ENCODE measurements around the gene TMEM185B.

TMEM185B gene

DNA sequence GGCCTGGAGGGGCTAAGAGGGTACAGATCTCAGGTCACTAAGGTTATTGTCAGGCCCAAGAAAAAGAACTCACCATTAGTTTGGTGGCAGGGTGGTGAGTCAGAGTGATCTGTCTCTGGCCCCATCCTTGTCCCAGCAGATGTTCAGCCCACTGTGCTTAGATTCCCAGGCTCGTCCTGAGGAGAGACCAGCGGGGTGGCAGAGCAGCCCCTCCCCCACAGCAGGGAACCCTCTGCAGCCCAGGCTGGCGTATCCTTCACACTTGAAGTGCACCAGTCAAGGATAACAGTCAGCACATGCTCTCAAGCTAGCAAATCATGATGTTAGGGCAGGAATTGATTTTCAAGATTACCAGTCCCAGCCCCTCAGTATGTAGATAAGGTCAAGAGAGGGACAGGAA is 43.1 kb downstream of the TMEM185B start:
- Histone ChIP-seq H3K4me3 (ENCODE audit: control insufficient read depth in 1 of 7, extremely low read depth in 1 of 7, insufficient read depth in 4 of 7, low read depth in 2 of 7, low read length in 6 of 7) (no peak overlapping the region), H3K27ac (ENCODE audit: insufficient read depth in 1 of 2, low read depth in 1 of 2, low read length in 2 of 2, poor library complexity in 1 of 2, severe bottlenecking in 2 of 2) (no peak overlapping the region), H3K9me3 (ENCODE audit: control extremely low read depth in 1 of 5, control insufficient read depth in 4 of 5, insufficient read depth in 2 of 5, low read depth in 1 of 5, low read length in 4 of 5) (no peaks in the 10 kb centered on the region), H3K27me3 (replicated peaks in 2 of 5; ENCODE audit: control insufficient read depth in 4 of 5, insufficient read depth in 5 of 5, low read length in 4 of 5) (no peaks in the 10 kb centered on the region), H3K36me3 (ENCODE audit: control insufficient read depth in 4 of 4, insufficient read depth in 4 of 4, low read length in 3 of 4) (no peaks in the 10 kb centered on the region), H3K4me1 (ENCODE audit: control extremely low read depth in 1 of 4, control insufficient read depth in 4 of 4, insufficient read depth in 4 of 4, low read length in 3 of 4) (peaks cover 12 to 31% (median 24%) of the 10 kb centered on the region in 4 experiments)
- ChIA-PET POLR2A (no interaction called here), CTCF (interaction anchor here (1.0 kb wide), 1 partner anchor 427 kb away, joined by 3 read pairs; no protein-coding TSS in a partner anchor)
- WGBS (ENCODE audit: insufficient coverage) = 94% methylated on average over 2 of the region's 3 CpGs
- no peak for DNase-seq

- Histone ChIP-seq H3K27me3 (replicated peaks in 2 of 5; ENCODE audit: control insufficient read depth in 4 of 5, insufficient read depth in 5 of 5, low read length in 4 of 5) (no peaks in the 10 kb centered on the region), H3K4me1 (ENCODE audit: control extremely low read depth in 1 of 4, control insufficient read depth in 4 of 4, insufficient read depth in 4 of 4, low read length in 3 of 4) (peaks cover 12 to 33% (median 24%) of the 10 kb centered on the region in 4 experiments), H3K4me3 (ENCODE audit: control insufficient read depth in 1 of 7, extremely low read depth in 1 of 7, insufficient read depth in 4 of 7, low read depth in 2 of 7, low read length in 6 of 7) (no peak overlapping the region), H3K36me3 (ENCODE audit: control insufficient read depth in 4 of 4, insufficient read depth in 4 of 4, low read length in 3 of 4) (no peaks in the 10 kb centered on the region), H3K27ac (ENCODE audit: insufficient read depth in 1 of 2, low read depth in 1 of 2, low read length in 2 of 2, poor library complexity in 1 of 2, severe bottlenecking in 2 of 2) (no peak overlapping the region), H3K9me3 (ENCODE audit: control extremely low read depth in 1 of 5, control insufficient read depth in 4 of 5, insufficient read depth in 2 of 5, low read depth in 1 of 5, low read length in 4 of 5) (no peaks in the 10 kb centered on the region)
- ChIA-PET CTCF (interaction anchor here (1.0 kb wide), 1 partner anchor 426 kb away, joined by 3 read pairs; no protein-coding TSS in a partner anchor), POLR2A (no interaction called here)
- DNase-seq = no peak
- 82% methylated on average over 3 of the region's 3 CpGs for WGBS (ENCODE audit: insufficient coverage)
These were observed 43.8 kb downstream of the TMEM185B start for GRCh38 chr2:120179396-120179795.

DNA sequence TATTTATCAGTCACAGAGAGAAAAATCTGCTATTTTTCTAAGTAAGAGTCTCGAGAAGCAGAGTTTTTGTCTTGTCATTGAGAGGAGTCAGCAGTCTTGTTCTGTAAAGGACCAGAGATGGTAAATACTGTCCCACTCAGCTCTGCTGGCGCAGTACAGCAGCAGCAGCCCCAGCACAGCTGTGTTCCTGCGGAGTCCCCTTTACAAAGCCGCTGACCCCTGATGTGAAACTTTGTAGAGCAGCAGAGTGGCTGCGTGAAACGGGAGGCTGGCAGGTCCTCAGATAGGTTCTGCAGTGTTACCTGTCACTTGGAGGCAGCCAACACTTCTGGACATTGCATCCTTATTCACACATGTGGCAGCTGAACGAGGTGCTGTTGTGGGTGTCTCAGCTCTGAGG is 45.2 kb downstream of the TMEM185B start:
- 98% methylated on average over 7 of the region's 7 CpGs for WGBS (ENCODE audit: insufficient coverage)
- Histone ChIP-seq H3K9me3 (ENCODE audit: control extremely low read depth in 1 of 5, control insufficient read depth in 4 of 5, insufficient read depth in 2 of 5, low read depth in 1 of 5, low read length in 4 of 5) (no peaks in the 10 kb centered on the region), H3K4me3 (ENCODE audit: control insufficient read depth in 1 of 7, extremely low read depth in 1 of 7, insufficient read depth in 4 of 7, low read depth in 2 of 7, low read length in 6 of 7) (peak overlapping the region in 2 of 7 experiments; percentile 68 to 73), H3K4me1 (ENCODE audit: control extremely low read depth in 1 of 4, control insufficient read depth in 4 of 4, insufficient read depth in 4 of 4, low read length in 3 of 4) (peaks cover 12 to 33% (median 24%) of the 10 kb centered on the region in 4 experiments), H3K36me3 (ENCODE audit: control insufficient read depth in 4 of 4, insufficient read depth in 4 of 4, low read length in 3 of 4) (no peaks in the 10 kb centered on the region), H3K27ac (ENCODE audit: insufficient read depth in 1 of 2, low read depth in 1 of 2, low read length in 2 of 2, poor library complexity in 1 of 2, severe bottlenecking in 2 of 2) (peak overlapping the region in 1 of 2 experiments; percentile 63), H3K27me3 (replicated peaks in 2 of 5; ENCODE audit: control insufficient read depth in 4 of 5, insufficient read depth in 5 of 5, low read length in 4 of 5) (no peaks in the 10 kb centered on the region)
- ChIA-PET POLR2A (no interaction called here), CTCF (interaction anchor here (0.7 to 3.5 kb wide), 4 partner anchors 10 to 537 kb away, joined by 3 to 11 read pairs (median 4); no protein-coding TSS in a partner anchor)
- DNase-seq = peak in 2 of 3 donors; percentile 9 to 19

- Histone ChIP-seq H3K27ac (ENCODE audit: insufficient read depth in 1 of 2, low read depth in 1 of 2, low read length in 2 of 2, poor library complexity in 1 of 2, severe bottlenecking in 2 of 2) (peak overlapping the region; percentile 4 to 63), H3K4me1 (ENCODE audit: control extremely low read depth in 1 of 4, control insufficient read depth in 4 of 4, insufficient read depth in 4 of 4, low read length in 3 of 4) (peaks cover 12 to 27% (median 22%) of the 10 kb centered on the region in 4 experiments), H3K9me3 (ENCODE audit: control extremely low read depth in 1 of 5, control insufficient read depth in 4 of 5, insufficient read depth in 2 of 5, low read depth in 1 of 5, low read length in 4 of 5) (no peaks in the 10 kb centered on the region), H3K27me3 (replicated peaks in 2 of 5; ENCODE audit: control insufficient read depth in 4 of 5, insufficient read depth in 5 of 5, low read length in 4 of 5) (no peaks in the 10 kb centered on the region), H3K36me3 (ENCODE audit: control insufficient read depth in 4 of 4, insufficient read depth in 4 of 4, low read length in 3 of 4) (no peaks in the 10 kb centered on the region), H3K4me3 (ENCODE audit: control insufficient read depth in 1 of 7, extremely low read depth in 1 of 7, insufficient read depth in 4 of 7, low read depth in 2 of 7, low read length in 6 of 7) (peak overlapping the region; percentile 41 to 73 (median 66))
- DNase-seq = peak; percentile 88 to 96 (median 93)
- ChIA-PET POLR2A (interaction anchor here (0.5 to 0.7 kb wide), 4 partner anchors 71 to 420 kb away, joined by 3 read pairs; no protein-coding TSS in a partner anchor), CTCF (interaction anchor here (0.7 to 3.7 kb wide), 21 partner anchors 13 to 660 kb away, joined by 3 to 22 read pairs (median 4); partner anchors contain the start of gene RALB)
- 0% methylated on average over 6 of the region's 15 CpGs for WGBS (ENCODE audit: insufficient coverage)
These were observed 46.1 kb downstream of the TMEM185B start for GRCh38 chr2:120177001-120177621.

- no peaks in the 10 kb centered on the region for H3K9me3 ChIP-seq (ENCODE audit: control extremely low read depth in 1 of 5, control insufficient read depth in 4 of 5, insufficient read depth in 2 of 5, low read depth in 1 of 5, low read length in 4 of 5)
- H3K36me3 ChIP-seq (ENCODE audit: control insufficient read depth in 4 of 4, insufficient read depth in 4 of 4, low read length in 3 of 4) = no peaks in the 10 kb centered on the region
- peak overlapping the region in 5 of 7 experiments; percentile 51 to 73 (median 66) for H3K4me3 ChIP-seq (ENCODE audit: control insufficient read depth in 1 of 7, extremely low read depth in 1 of 7, insufficient read depth in 4 of 7, low read depth in 2 of 7, low read length in 6 of 7)
- DNase-seq = no peak
- POLR2A ChIA-PET = interaction anchor here (0.5 to 0.7 kb wide), 4 partner anchors 70 to 420 kb away, joined by 3 read pairs; no protein-coding TSS in a partner anchor
- WGBS (ENCODE audit: insufficient coverage) = 29% methylated on average over 2 of the region's 3 CpGs
- H3K4me1 ChIP-seq (ENCODE audit: control extremely low read depth in 1 of 4, control insufficient read depth in 4 of 4, insufficient read depth in 4 of 4, low read length in 3 of 4) = peaks cover 12 to 21% (median 18%) of the 10 kb centered on the region in 4 experiments
- H3K27me3 ChIP-seq (replicated peaks in 2 of 5; ENCODE audit: control insufficient read depth in 4 of 5, insufficient read depth in 5 of 5, low read length in 4 of 5) = no peaks in the 10 kb centered on the region
- CTCF ChIA-PET = interaction anchor here (0.9 to 3.7 kb wide), 21 partner anchors 12 to 660 kb away, joined by 3 to 22 read pairs (median 4); partner anchors contain the start of gene RALB
- H3K27ac ChIP-seq (ENCODE audit: insufficient read depth in 1 of 2, low read depth in 1 of 2, low read length in 2 of 2, poor library complexity in 1 of 2, severe bottlenecking in 2 of 2) = peak overlapping the region in 1 of 2 experiments; percentile 63
These were observed 46.7 kb downstream of the TMEM185B start for GRCh38 chr2:120176526-120176925.

DNA sequence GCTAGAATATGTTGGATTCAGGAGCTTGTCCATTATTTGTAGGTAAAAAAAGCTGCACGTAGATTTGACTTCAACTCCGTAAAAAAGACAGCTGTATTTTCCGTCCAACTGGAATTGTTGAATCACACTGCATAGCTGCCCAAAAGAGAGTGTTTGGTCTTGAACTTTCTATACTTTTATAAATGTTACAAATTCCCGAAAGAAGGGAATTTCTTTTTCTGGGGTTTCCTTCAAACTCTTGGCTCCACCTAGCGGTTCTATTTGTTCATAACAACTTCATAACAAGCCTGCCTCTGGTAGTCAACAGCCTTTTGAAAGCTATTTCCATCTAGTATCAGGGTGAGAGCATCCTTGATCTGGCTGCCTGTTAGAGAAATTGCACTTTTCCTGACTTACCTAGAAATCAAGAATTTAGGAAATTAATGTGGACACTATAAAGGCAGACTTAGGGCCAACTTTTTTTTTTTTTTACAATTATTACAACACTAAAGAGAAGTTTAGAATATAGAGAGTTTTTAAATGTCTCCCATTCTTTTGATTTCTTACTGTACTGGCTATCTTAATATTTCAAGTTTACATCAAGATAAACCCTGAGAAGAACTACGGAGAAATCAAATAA is 48.1 kb downstream of the TMEM185B start:
- POLR2A ChIA-PET = no interaction called here
- Histone ChIP-seq H3K27me3 (replicated peaks in 2 of 5; ENCODE audit: control insufficient read depth in 4 of 5, insufficient read depth in 5 of 5, low read length in 4 of 5) (no peaks in the 10 kb centered on the region), H3K27ac (ENCODE audit: insufficient read depth in 1 of 2, low read depth in 1 of 2, low read length in 2 of 2, poor library complexity in 1 of 2, severe bottlenecking in 2 of 2) (no peak overlapping the region), H3K9me3 (ENCODE audit: control extremely low read depth in 1 of 5, control insufficient read depth in 4 of 5, insufficient read depth in 2 of 5, low read depth in 1 of 5, low read length in 4 of 5) (no peaks in the 10 kb centered on the region), H3K4me3 (ENCODE audit: control insufficient read depth in 1 of 7, extremely low read depth in 1 of 7, insufficient read depth in 4 of 7, low read depth in 2 of 7, low read length in 6 of 7) (peak overlapping the region in 2 of 7 experiments; percentile 41 to 48), H3K4me1 (ENCODE audit: control extremely low read depth in 1 of 4, control insufficient read depth in 4 of 4, insufficient read depth in 4 of 4, low read length in 3 of 4) (peaks cover 12 to 21% (median 18%) of the 10 kb centered on the region in 4 experiments), H3K36me3 (ENCODE audit: control insufficient read depth in 4 of 4, insufficient read depth in 4 of 4, low read length in 3 of 4) (no peaks in the 10 kb centered on the region)
- 39% methylated on average over 4 of the region's 6 CpGs for WGBS (ENCODE audit: insufficient coverage)
- CTCF ChIA-PET = interaction anchor here (0.6 to 3.7 kb wide), 27 partner anchors 8 to 657 kb away, joined by 3 to 22 read pairs (median 4); no protein-coding TSS in a partner anchor
- DNase-seq = peak; percentile 56 to 72 (median 69)
